Spleen (tissue), 7 donors: ENCODE measurements around the gene SNX32.

Experiments used
- CTCF ChIP-seq, 11 experiments: fragments of 200-600 bp in 7 of 11; fragments of 450-650 bp in 4 of 11; sonication (generic) in 4 of 11; IDR thresholded peaks in 8 of 11; conservative IDR thresholded peaks in 3 of 11; 1 replicate in 7 of 11; 2 replicates in 4 of 11; pipeline versions ENCODE4 v1.4.0 to v1.8.0; 2016 to 2021; ENCODE audit warnings: antibody characterized with exemption in 11 of 11, inconsistent platforms in 4 of 11, mild to moderate bottlenecking in 1 of 11
- POLR2A ChIP-seq, 3 donors: fragments of 450-650 bp; IDR thresholded peaks; one replicate each; pipeline ENCODE4 v1.5.1; 2017; ENCODE audit warnings: antibody characterized with exemption in 3 of 3, mild to moderate bottlenecking in 1 of 3
- POLR2AphosphoS5 ChIP-seq, 3 donors: sonication (generic); formaldehyde crosslinking; IDR thresholded peaks; one replicate each; pipeline ENCODE4 v1.5.1; 2017; ENCODE audit warnings: antibody characterized with exemption in 3 of 3
- donor health status: DM: no; HTN: no; CAD: no; lungs with moderate emphysema.
- donor health status: DM: no; HTN: no; CAD: no.
- donor health status: DM: no; HTN: no; CAD: no.

GRCh38 chr11:65900899-65901180, 67.1 kb downstream of the SNX32 start:
- TF ChIP-seq POLR2AphosphoS5 (IDR thresholded peaks at IDR 0.05) (no peak), CTCF (IDR thresholded peaks at IDR 0.05 in 8 of 11, conservative IDR thresholded peaks at IDR 0.05 in 3 of 11) (no peak), POLR2A (IDR thresholded peaks at IDR 0.05) (no peak)
